HG02840 (cell line): ENCODE data around the gene ZNF638.

ENCODE experiments used
- ATAC-seq: cut with Tn5 transposase; IDR thresholded peaks from one replicate; pipeline ENCODE4 v1.9.1; 2021; ENCODE audit warnings: mild to moderate bottlenecking, moderate library complexity, moderate number of reproducible peaks; ENCODE audit not compliant: unreplicated experiment, low FRiP score

The ZNF638 gene

GRCh38 chr2:71467180-71467815, 135.7 kb downstream of the ZNF638 start:
- ATAC-seq, result no peak

- ATAC-seq, result no peak
Measured at GRCh38 chr2:71468279-71469015, 136.9 kb downstream of the ZNF638 start.

- no peak for ATAC-seq
Measured at GRCh38 chr2:71469403-71470398, 138.1 kb downstream of the ZNF638 start.

GRCh38 chr2:71471276-71471675, 139.7 kb downstream of the ZNF638 start:
- ATAC-seq, result no peak

- ATAC-seq, result no peak
Measured at GRCh38 chr2:71472019-71472418, 140.4 kb downstream of the ZNF638 start.

GRCh38 chr2:71473346-71474031, 141.9 kb downstream of the ZNF638 start:
- no peak for ATAC-seq

GRCh38 chr2:71474116-71474743, 142.6 kb downstream of the ZNF638 start:
- no peak for ATAC-seq

- no peak for ATAC-seq
Measured at GRCh38 chr2:71474744-71475397, 143.3 kb downstream of the ZNF638 start.

- ATAC-seq, result no peak
Measured at GRCh38 chr2:71476495-71476894, 144.9 kb downstream of the ZNF638 start.

GRCh38 chr2:71477231-71477691, 145.7 kb downstream of the ZNF638 start:
- ATAC-seq, result no peak

GRCh38 chr2:71478806-71479205, 147.2 kb downstream of the ZNF638 start:
- ATAC-seq, result no peak

GRCh38 chr2:71479261-71479660, 147.7 kb downstream of the ZNF638 start:
- no peak for ATAC-seq

GRCh38 chr2:71481111-71481510, 149.5 kb downstream of the ZNF638 start:
- no peak for ATAC-seq

GRCh38 chr2:71482055-71482454, 150.5 kb downstream of the ZNF638 start:
- no peak for ATAC-seq

GRCh38 chr2:71483246-71483645, 151.7 kb downstream of the ZNF638 start:
- no peak for ATAC-seq

GRCh38 chr2:71484354-71484753, 152.8 kb downstream of the ZNF638 start:
- ATAC-seq, result no peak
